Testis (tissue), 2 donors: Measurements from ENCODE around the gene FGFR2.

Experiments used
- CTCF ChIP-seq, 3 experiments: fragments of 450-650 bp in 2 of 3; fragments of 200-600 bp in 1 of 3; sonication (generic) in 1 of 3; IDR thresholded peaks; one replicate each; pipeline ENCODE4 v1.5.1; 2016 to 2019; ENCODE audit warnings: antibody characterized with exemption in 3 of 3, mild to moderate bottlenecking in 2 of 3, moderate library complexity in 1 of 3
- POLR2A ChIP-seq: fragments of 450-650 bp; IDR thresholded peaks from one replicate; pipeline ENCODE4 v1.6.1; 2017; ENCODE audit warnings: antibody characterized with exemption, mild to moderate bottlenecking, moderate library complexity

- TF ChIP-seq POLR2A = no peak
- no peak for TF ChIP-seq CTCF (IDR thresholded peaks at IDR 0.05)
Measured at GRCh38 chr10:121522831-121523230, 75.4 kb downstream of the FGFR2 start.
